Neural progenitor cell (in vitro differentiated cells): ENCODE measurements around the gene PROSER3. TPM values are rescaled to one million over a fixed set of nuclear protein-coding genes. Genes with fewer than 3 reads are reported as not detected.

Experiments used
- DNase-seq: peaks from one replicate; pipeline ENCODE4 v3.0.0-alpha.2; 2016; ENCODE audit warnings: low spot score
- H2AFZ ChIP-seq: fragments of 200-600 bp; sonication (generic); replicated peaks from 2 replicates; pipeline ENCODE4 v1.6.1; 2016; ENCODE audit warnings: antibody characterized with exemption
- H3F3A ChIP-seq: fragments of 200-600 bp; sonication (generic); 2 replicates; pipeline ENCODE4 v1.6.1; 2016; ENCODE audit warnings: antibody characterized with exemption, low read depth
- H3K27ac ChIP-seq: fragments of 200-600 bp; sonication (generic); 2 replicates; pipeline ENCODE4 v1.5.1; 2016; ENCODE audit warnings: mild to moderate bottlenecking
- H3K27me3 ChIP-seq: fragments of 200-600 bp; sonication (generic); 2 replicates; pipeline ENCODE4 v1.6.1; 2016; ENCODE audit warnings: mild to moderate bottlenecking, moderate library complexity
- H3K36me3 ChIP-seq: fragments of 200-600 bp; sonication (generic); 2 replicates; pipeline ENCODE4 v1.5.1; 2016
- H3K4me1 ChIP-seq: fragments of 200-600 bp; sonication (generic); 2 replicates; pipeline ENCODE4 v1.6.1; 2016; ENCODE audit warnings: mixed run types
- H3K4me2 ChIP-seq: fragments of 200-600 bp; sonication (generic); 2 replicates; pipeline ENCODE4 v1.6.1; 2016
- H3K4me3 ChIP-seq: fragments of 200-600 bp; sonication (generic); 2 replicates; pipeline ENCODE4 v1.5.1; 2016
- H3K79me2 ChIP-seq: fragments of 200-600 bp; sonication (generic); 2 replicates; pipeline ENCODE4 v1.6.1; 2016; ENCODE audit warnings: low read depth
- H3K9ac ChIP-seq: fragments of 200-600 bp; sonication (generic); 2 replicates; pipeline ENCODE4 v1.6.1; 2016
- H3K9me3 ChIP-seq: fragments of 200-600 bp; sonication (generic); 2 replicates; pipeline ENCODE4 v1.5.1; 2016; ENCODE audit warnings: low read depth
- H4K20me1 ChIP-seq: fragments of 200-600 bp; sonication (generic); 2 replicates; pipeline ENCODE4 v1.6.1; 2016; ENCODE audit warnings: low read depth
- H3K27ac Mint-ChIP-seq: 3 replicates; pipeline ENCODE4 v1.8.0; 2021; ENCODE audit warnings: mixed read lengths
- H3K27me3 Mint-ChIP-seq: 2 replicates; pipeline ENCODE4 v1.8.0; 2022; ENCODE audit warnings: low read depth, mild to moderate bottlenecking, inconsistent platforms, moderate library complexity, mixed read lengths; ENCODE audit not compliant: insufficient read depth
- H3K36me3 Mint-ChIP-seq: 3 replicates; pipeline ENCODE4 v1.8.0; 2021; ENCODE audit warnings: mixed read lengths
- H3K4me1 Mint-ChIP-seq: 3 replicates; pipeline ENCODE4 v1.8.0; 2021; ENCODE audit warnings: mixed read lengths
- H3K4me3 Mint-ChIP-seq: 3 replicates; pipeline ENCODE4 v1.8.0; 2021; ENCODE audit warnings: mild to moderate bottlenecking, moderate library complexity, mixed read lengths
- H3K9me3 Mint-ChIP-seq: 3 replicates; pipeline ENCODE4 v1.8.0; 2020; ENCODE audit warnings: mixed read lengths
- CTCF ChIP-seq: fragments of 200-600 bp; sonication (generic); IDR thresholded peaks from 2 replicates; pipeline ENCODE4 v1.5.1; 2017; ENCODE audit warnings: antibody characterized with exemption, mild to moderate bottlenecking
- EZH2 ChIP-seq: fragments of 200-600 bp; sonication (generic); IDR thresholded peaks from 2 replicates; pipeline ENCODE4 v1.6.1; 2017; ENCODE audit warnings: antibody characterized with exemption, mild to moderate bottlenecking, moderate library complexity
- EZH2phosphoT487 ChIP-seq: fragments of 200-600 bp; sonication (generic); IDR thresholded peaks from 2 replicates; pipeline ENCODE4 v1.6.1; 2017; ENCODE audit warnings: antibody characterized with exemption
- total RNA-seq: library from RNA; depleted of rRNA; stranded (reverse); fragments of >200 nt; gene quantifications from 2 replicates; pipeline ENCODE4 v1.2.3, GENCODE V29; 2015; ENCODE audit warnings: low replicate concordance

The PROSER3 gene
- total RNA-seq, 1 donor from 2014 or later = 7.1 TPM

DNA sequence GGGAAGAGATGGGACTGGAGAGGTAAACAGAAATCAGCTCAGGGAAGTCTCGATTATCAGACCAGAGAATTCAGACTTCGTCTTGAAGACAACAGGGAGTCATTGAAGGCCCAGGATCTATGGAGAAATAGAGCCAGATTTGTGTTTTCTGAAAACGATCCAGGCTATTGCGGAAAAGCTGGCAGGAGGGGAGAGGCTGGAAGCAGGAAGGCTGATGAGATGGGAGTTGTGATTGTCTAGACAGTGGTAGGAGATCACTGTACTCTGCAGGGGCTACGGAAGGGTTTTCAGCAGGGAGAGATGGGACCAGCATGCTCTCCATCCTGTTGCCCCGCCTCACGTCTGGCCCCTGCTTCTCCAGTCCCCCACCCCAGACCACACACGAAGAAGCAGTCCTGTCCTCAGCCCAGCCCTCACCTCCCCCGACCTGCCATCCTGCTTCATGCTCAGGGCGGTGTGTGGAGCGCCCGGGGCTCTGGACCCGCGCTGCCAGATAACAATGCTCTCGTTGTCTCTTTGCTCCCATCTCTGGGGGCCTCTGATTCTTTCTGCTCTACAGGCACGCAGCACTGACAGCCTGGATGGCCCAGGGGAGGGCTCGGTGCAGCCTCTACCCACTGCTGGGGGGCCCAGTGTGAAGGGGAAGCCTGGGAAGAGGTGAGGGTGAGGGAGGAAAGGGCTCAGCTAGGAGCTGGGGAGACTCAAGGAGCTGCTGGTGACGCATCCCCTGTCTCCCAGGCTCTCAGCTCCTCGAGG is 19.3 kb downstream of the PROSER3 start:
- no peaks in the 10 kb centered on the region for H3K36me3 ChIP-seq
- no peak for TF ChIP-seq EZH2phosphoT487
- no peak for TF ChIP-seq EZH2
- TF ChIP-seq CTCF = no peak
- no peak overlapping the region for H3K27ac ChIP-seq
- H3K27ac Mint-ChIP-seq = no peak overlapping the region
- H3F3A ChIP-seq = peaks cover 21% of the 10 kb centered on the region
- peaks cover 24% of the 10 kb centered on the region for H3K4me1 Mint-ChIP-seq
- H3K4me2 ChIP-seq = peak overlapping the region; percentile 84
- H2AFZ ChIP-seq = no peak overlapping the region
- H3K27me3 Mint-ChIP-seq = peaks cover 7% of the 10 kb centered on the region
- no peak overlapping the region for H3K4me3 ChIP-seq
- no peaks in the 10 kb centered on the region for H3K9me3 ChIP-seq
- peak overlapping the region; percentile 91 for H3K4me3 Mint-ChIP-seq
- H4K20me1 ChIP-seq = peaks cover 30% of the 10 kb centered on the region
- peaks cover 22% of the 10 kb centered on the region for H3K27me3 ChIP-seq
- H3K9me3 Mint-ChIP-seq = no peaks in the 10 kb centered on the region
- H3K79me2 ChIP-seq = no peaks in the 10 kb centered on the region
- H3K36me3 Mint-ChIP-seq = peaks cover 5% of the 10 kb centered on the region
- H3K9ac ChIP-seq = no peak overlapping the region
- H3K4me1 ChIP-seq = peaks cover 23% of the 10 kb centered on the region
- peak; percentile 64 for DNase-seq

GRCh38 chr19:35777961-35778360 is 20.0 kb downstream of the PROSER3 start:
- Histone ChIP-seq H3K79me2 (no peaks in the 10 kb centered on the region), H3K27me3 (peaks cover 18% of the 10 kb centered on the region), H2AFZ (no peak overlapping the region), H3K4me2 (no peak overlapping the region), H3K36me3 (no peaks in the 10 kb centered on the region), H3K9ac (no peak overlapping the region), H3K9me3 (no peaks in the 10 kb centered on the region), H3F3A (peaks cover 21% of the 10 kb centered on the region), H3K4me1 (peaks cover 23% of the 10 kb centered on the region), H3K27ac (no peak overlapping the region), H4K20me1 (peaks cover 31% of the 10 kb centered on the region), H3K4me3 (no peak overlapping the region)
- Mint-ChIP-seq H3K27me3 (peaks cover 7% of the 10 kb centered on the region), H3K4me3 (peak overlapping the region; percentile 64), H3K4me1 (peaks cover 24% of the 10 kb centered on the region), H3K27ac (no peak overlapping the region), H3K9me3 (no peaks in the 10 kb centered on the region), H3K36me3 (peaks cover 5% of the 10 kb centered on the region)
- TF ChIP-seq EZH2 (no peak), CTCF (no peak), EZH2phosphoT487 (no peak)
- DNase-seq = no peak

- Mint-ChIP-seq H3K27ac (no peak overlapping the region), H3K4me1 (peaks cover 24% of the 10 kb centered on the region), H3K9me3 (no peaks in the 10 kb centered on the region), H3K4me3 (no peak overlapping the region), H3K27me3 (peaks cover 7% of the 10 kb centered on the region), H3K36me3 (peaks cover 5% of the 10 kb centered on the region)
- no peak for DNase-seq
- H3K4me1 ChIP-seq = peaks cover 25% of the 10 kb centered on the region
- no peaks in the 10 kb centered on the region for H3K79me2 ChIP-seq
- no peak overlapping the region for H2AFZ ChIP-seq
- no peak overlapping the region for H3K27ac ChIP-seq
- H4K20me1 ChIP-seq = peaks cover 38% of the 10 kb centered on the region
- no peak overlapping the region for H3K9ac ChIP-seq
- TF ChIP-seq CTCF = no peak
- no peak for TF ChIP-seq EZH2
- no peak for TF ChIP-seq EZH2phosphoT487
- peaks cover 29% of the 10 kb centered on the region for H3F3A ChIP-seq
- H3K4me2 ChIP-seq = no peak overlapping the region
- peaks cover 18% of the 10 kb centered on the region for H3K27me3 ChIP-seq
- H3K4me3 ChIP-seq = no peak overlapping the region
- no peaks in the 10 kb centered on the region for H3K36me3 ChIP-seq
- H3K9me3 ChIP-seq = no peaks in the 10 kb centered on the region
Measured at GRCh38 chr19:35779033-35779432, 21.1 kb downstream of the PROSER3 start.
